Prostate gland (tissue), 2 donors: ENCODE results near the gene XXYLT1. TPM values are rescaled to one million over a fixed set of nuclear protein-coding genes. Genes with fewer than 3 reads are reported as not detected.
"Not testable (repeated sequence)": the region's sequence is repeated elsewhere in the genome, so short reads cannot be mapped to it uniquely, and the experiment has no call there.

Experiments used
- DNase-seq: peaks from one replicate; pipeline ENCODE4 v3.0.0-alpha.2; 2019; ENCODE audit warnings: low spot score
- H3K27ac ChIP-seq, 2 donors: fragments of 200-600 bp; sonication (generic); 2 replicates each; pipeline ENCODE4 v1.5.1; 2017 to 2019
- H3K27me3 ChIP-seq: fragments of 200-600 bp; sonication (generic); replicated peaks from 2 replicates; pipeline ENCODE4 v1.5.1; 2019; ENCODE audit not compliant: insufficient read depth
- H3K36me3 ChIP-seq, 2 donors: fragments of 200-600 bp; sonication (generic); 1 replicate in 1 of 2; 2 replicates in 1 of 2; pipeline versions ENCODE4 v1.5.1 to v1.8.1; 2017 to 2019
- H3K4me1 ChIP-seq: fragments of 200-600 bp; sonication (generic); replicated peaks from 2 replicates; pipeline ENCODE4 v1.5.1; 2019
- H3K4me3 ChIP-seq, 2 donors: fragments of 200-600 bp; sonication (generic); 2 replicates each; pipeline ENCODE4 v1.5.1; 2017 to 2019
- H3K9me3 ChIP-seq: fragments of 200-600 bp; sonication (generic); 2 replicates; pipeline ENCODE4 v1.5.1; 2017
- POLR2A ChIP-seq: fragments of 450-650 bp; IDR thresholded peaks from one replicate; pipeline ENCODE4 v1.6.1; 2016; ENCODE audit warnings: antibody characterized with exemption, mild to moderate bottlenecking
- POLR2AphosphoS5 ChIP-seq: sonication (generic); formaldehyde crosslinking; IDR thresholded peaks from one replicate; pipeline ENCODE4 v1.6.1; 2017; ENCODE audit warnings: antibody characterized with exemption
- WGBS: methylation state at CpG from one replicate; pipeline ENCODE4 v1.1.5; 2018; 5-methylcytosine and 5-hydroxymethylcytosine counted together
- intact Hi-C: fragments of 100-400 bp; cut with DNase I; formaldehyde crosslinking; loops from one replicate; pipeline ENCODE4 v1.14.2; 2022
- total RNA-seq, 2 donors: library from RNA; depleted of rRNA; stranded (reverse); fragments of >200 nt; gene quantifications; one replicate each; pipeline ENCODE4 v1.1.0, GENCODE V29; 2016
- TF ChIP-seq, protein P1 (sequence below), 4 experiments: fragments of 200-600 bp in 2 of 4; fragments of 450-650 bp in 2 of 4; sonication (generic) in 2 of 4; IDR thresholded peaks; 1 replicate in 3 of 4; 2 replicates in 1 of 4; pipeline ENCODE4 v1.5.1; 2016 to 2019; ENCODE audit warnings: antibody characterized with exemption in 4 of 4, mild to moderate bottlenecking in 2 of 4, moderate library complexity in 2 of 4

XXYLT1 gene
- total RNA-seq, 2 donors from 2014 or later: 14.9 to 22.7 TPM

DNA sequence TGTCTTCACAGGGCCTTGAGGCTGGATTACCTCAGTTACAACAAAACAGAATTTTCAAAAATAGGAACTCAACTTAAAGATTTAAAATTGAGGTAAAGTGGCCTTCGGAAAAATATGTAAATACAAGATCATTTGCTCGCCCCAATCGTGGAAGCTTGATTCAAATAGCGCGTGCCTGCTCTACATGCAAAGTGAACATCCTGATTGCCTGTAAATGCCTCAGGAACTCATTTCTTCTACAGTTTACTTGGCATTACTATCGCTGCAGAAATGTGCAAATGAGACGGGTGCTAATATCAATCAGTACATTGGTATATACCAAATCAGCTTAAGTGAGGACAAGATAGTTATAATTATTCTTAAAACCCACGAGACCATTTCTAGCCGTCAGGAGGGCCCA, 159.2 kb downstream of the XXYLT1 start:
- Histone ChIP-seq H3K36me3 (no peaks in the 10 kb centered on the region), H3K9me3 (no peaks in the 10 kb centered on the region), H3K4me3 (no peak overlapping the region), H3K4me1 (peaks cover 5% of the 10 kb centered on the region), H3K27me3 (no peaks in the 10 kb centered on the region), H3K27ac (peak overlapping the region; percentile 56 to 67)
- intact Hi-C loops: no loop called here
- TF ChIP-seq POLR2AphosphoS5 (no peak), POLR2A (no peak)
- TF ChIP-seq, protein P1, sequence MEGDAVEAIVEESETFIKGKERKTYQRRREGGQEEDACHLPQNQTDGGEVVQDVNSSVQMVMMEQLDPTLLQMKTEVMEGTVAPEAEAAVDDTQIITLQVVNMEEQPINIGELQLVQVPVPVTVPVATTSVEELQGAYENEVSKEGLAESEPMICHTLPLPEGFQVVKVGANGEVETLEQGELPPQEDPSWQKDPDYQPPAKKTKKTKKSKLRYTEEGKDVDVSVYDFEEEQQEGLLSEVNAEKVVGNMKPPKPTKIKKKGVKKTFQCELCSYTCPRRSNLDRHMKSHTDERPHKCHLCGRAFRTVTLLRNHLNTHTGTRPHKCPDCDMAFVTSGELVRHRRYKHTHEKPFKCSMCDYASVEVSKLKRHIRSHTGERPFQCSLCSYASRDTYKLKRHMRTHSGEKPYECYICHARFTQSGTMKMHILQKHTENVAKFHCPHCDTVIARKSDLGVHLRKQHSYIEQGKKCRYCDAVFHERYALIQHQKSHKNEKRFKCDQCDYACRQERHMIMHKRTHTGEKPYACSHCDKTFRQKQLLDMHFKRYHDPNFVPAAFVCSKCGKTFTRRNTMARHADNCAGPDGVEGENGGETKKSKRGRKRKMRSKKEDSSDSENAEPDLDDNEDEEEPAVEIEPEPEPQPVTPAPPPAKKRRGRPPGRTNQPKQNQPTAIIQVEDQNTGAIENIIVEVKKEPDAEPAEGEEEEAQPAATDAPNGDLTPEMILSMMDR (IDR thresholded peaks at IDR 0.05): no peak
- DNase-seq: no peak
- WGBS: 93% methylated on average over 9 of the region's 9 CpGs

DNA sequence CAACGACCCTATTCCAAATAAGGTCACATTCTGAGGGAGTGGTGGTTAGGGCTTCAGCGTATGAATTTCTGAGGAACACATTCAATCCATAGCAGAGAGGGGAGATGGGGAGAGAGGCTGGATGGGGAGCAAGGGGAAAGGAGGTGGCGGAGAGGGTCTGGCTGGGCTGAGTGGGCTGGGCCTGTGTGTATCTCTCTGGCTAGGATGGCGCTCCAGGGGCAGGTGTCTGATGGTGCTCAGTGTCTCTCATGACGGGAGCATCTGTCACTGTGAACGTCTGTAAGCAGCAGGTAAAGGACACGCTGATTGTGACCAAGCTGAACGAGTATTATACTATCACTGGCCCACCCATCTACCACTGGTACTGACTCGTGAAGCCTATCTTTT, 159.6 kb downstream of the XXYLT1 start:
- no peaks in the 10 kb centered on the region for H3K9me3 ChIP-seq
- intact Hi-C loops: no loop called here
- no peaks in the 10 kb centered on the region for H3K27me3 ChIP-seq
- H3K36me3 ChIP-seq: no peaks in the 10 kb centered on the region
- TF ChIP-seq, protein P1 (IDR thresholded peaks at IDR 0.05): no peak
- 75% methylated on average over 9 of the region's 9 CpGs for WGBS
- DNase-seq: no peak
- H3K27ac ChIP-seq: peak overlapping the region; percentile 56 to 67
- no peak overlapping the region for H3K4me3 ChIP-seq
- H3K4me1 ChIP-seq: peaks cover 5% of the 10 kb centered on the region

DNA sequence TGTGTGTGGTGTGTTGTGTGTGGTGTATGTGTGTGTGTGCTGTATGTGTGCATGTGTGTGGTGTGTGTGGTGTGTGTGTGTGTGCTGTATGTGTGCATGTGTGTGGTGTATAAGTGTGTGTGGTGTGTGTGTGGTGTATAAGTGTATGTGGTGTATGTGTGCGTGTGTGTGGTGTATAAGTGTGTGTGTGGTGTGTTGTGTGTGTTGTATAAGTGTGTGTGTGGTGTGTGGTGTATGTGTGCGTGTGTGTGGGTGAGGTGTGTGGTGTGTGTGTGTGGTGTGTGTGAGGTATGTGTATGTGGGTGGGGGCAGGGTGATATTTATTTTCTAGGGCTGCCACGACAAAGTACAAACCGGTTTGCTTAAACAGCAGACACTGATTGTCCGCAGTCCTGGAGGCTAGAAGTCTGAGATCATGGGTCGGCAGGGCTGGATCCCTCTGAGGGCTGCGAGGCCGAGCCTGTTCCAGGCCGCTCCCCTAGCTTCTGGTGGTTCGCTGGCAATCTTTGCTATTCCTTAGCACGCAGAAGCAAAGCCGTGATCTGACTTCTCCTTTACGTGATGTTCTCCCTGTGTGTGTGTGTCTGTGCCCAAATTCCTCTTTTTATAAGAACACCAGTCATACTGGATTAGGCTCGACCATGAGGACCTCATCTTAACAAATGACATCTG, 160.2 kb downstream of the XXYLT1 start:
- 31% methylated on average over 14 of the region's 14 CpGs for WGBS
- TF ChIP-seq POLR2AphosphoS5: peak; percentile 50
- TF ChIP-seq, protein P1 (IDR thresholded peaks at IDR 0.05): no peak
- no peaks in the 10 kb centered on the region for H3K27me3 ChIP-seq
- no peaks in the 10 kb centered on the region for H3K36me3 ChIP-seq
- H3K4me1 ChIP-seq: peaks cover 5% of the 10 kb centered on the region
- no peak overlapping the region for H3K4me3 ChIP-seq
- intact Hi-C loops: no loop called here
- peak; percentile 37 for DNase-seq
- peak overlapping the region; percentile 56 to 67 for H3K27ac ChIP-seq
- no peaks in the 10 kb centered on the region for H3K9me3 ChIP-seq

DNA sequence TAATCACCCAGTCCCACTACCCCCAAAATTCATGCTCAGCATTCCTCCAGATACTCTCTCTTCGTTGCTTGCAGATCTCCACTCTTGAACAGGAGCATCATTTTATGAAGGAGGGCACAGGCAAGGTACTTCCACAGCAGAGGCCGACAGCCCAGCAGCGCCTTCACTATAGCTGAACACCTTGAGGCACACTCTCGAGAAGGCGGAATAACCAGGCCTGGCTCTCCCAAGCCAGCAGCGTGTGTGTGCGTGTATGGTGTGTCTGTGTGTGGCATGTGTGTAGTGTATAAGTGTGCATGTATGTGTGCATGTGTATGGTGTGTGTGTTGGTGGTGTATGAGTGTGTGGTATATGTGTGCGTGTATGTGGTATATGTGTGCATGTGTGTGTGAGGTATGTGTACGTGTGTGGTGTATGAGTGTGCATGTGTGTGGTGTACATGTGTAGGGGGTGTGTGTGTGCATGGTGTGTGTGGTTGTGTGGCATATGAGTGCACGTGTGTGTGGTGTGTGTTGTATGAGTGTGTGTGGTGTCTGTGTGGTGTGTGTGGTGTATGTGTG, 161.8 kb downstream of the XXYLT1 start:
- no peaks in the 10 kb centered on the region for H3K36me3 ChIP-seq
- peaks cover 5% of the 10 kb centered on the region for H3K4me1 ChIP-seq
- TF ChIP-seq, protein P1 (IDR thresholded peaks at IDR 0.05): no peak
- TF ChIP-seq POLR2AphosphoS5 (no peak), POLR2A (no peak)
- no peak overlapping the region for H3K4me3 ChIP-seq
- H3K9me3 ChIP-seq: no peaks in the 10 kb centered on the region
- intact Hi-C loops: loop anchor here (5.0 to 10.0 kb wide), 3 partner anchors 148 to 427 kb away; no protein-coding TSS in a partner anchor
- 82% methylated on average over 10 of the region's 10 CpGs for WGBS
- no peak overlapping the region for H3K27ac ChIP-seq
- no peak for DNase-seq
- H3K27me3 ChIP-seq: no peaks in the 10 kb centered on the region

DNA sequence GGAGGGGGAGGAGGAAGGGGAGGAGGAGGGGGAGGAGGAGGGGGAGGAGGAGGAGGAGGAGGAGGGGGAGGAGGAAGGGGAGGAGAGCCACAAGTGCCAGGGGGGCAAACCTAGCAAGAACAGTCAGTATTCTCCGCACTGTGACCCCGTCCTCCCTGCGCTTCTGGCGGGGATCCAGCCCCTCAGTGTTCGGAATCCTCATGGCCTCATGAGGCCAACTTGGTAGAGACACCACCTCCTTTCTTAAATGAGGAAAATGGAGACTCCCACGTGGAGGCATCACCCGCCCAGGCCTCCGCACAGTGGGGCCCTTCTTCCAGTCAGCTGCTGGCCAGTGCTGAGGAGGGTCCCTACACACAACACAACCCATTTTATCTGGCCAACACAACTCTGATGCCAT, 163.4 kb downstream of the XXYLT1 start:
- H3K36me3 ChIP-seq: no peaks in the 10 kb centered on the region
- TF ChIP-seq POLR2AphosphoS5 (no peak), POLR2A (no peak)
- TF ChIP-seq, protein P1 (IDR thresholded peaks at IDR 0.05): no peak
- intact Hi-C loops: loop anchor here (5.0 to 10.0 kb wide), 3 partner anchors 150 to 425 kb away; no protein-coding TSS in a partner anchor
- DNase-seq: no peak
- no peak overlapping the region for H3K4me3 ChIP-seq
- 94% methylated on average over 8 of the region's 8 CpGs for WGBS
- H3K27me3 ChIP-seq: no peaks in the 10 kb centered on the region
- H3K9me3 ChIP-seq: no peaks in the 10 kb centered on the region
- no peak overlapping the region for H3K27ac ChIP-seq
- H3K4me1 ChIP-seq: peaks cover 5% of the 10 kb centered on the region

DNA sequence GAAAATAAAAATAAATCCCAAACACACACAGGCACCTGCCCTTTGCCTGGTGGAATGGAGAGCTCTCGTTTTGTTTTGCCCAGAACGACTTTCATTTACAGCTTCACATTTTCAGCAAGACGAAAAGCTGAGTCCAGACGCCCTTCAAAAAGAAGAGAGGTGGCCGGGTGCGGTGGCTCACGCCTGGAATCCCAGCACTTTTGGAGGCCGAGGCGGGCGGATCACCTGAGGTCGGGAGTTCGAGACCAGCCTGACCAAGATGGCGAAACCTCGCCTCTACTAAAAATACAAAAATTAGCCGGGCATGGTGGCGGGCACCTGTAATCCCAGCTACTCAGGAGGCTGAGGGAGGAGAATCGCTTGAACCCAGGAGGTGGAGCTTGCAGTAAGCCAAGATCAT, 163.9 kb downstream of the XXYLT1 start:
- H3K4me3 ChIP-seq, DNase-seq, H3K36me3 ChIP-seq, H3K4me1 ChIP-seq, H3K27ac ChIP-seq, H3K27me3 ChIP-seq, H3K9me3 ChIP-seq: not testable (repeated sequence)
- intact Hi-C loops: loop anchor here (5.0 to 10.0 kb wide), 3 partner anchors 150 to 425 kb away; no protein-coding TSS in a partner anchor
- 89% methylated on average over 17 of the region's 17 CpGs for WGBS
